Right lobe of liver (tissue), 4 donors: ENCODE measurements around the gene RBM39.

Experiments
- POLR2A ChIP-seq: fragments of 450-650 bp; IDR thresholded peaks from one replicate; pipeline ENCODE4 v1.6.1; 2017; ENCODE audit warnings: antibody characterized with exemption, mild to moderate bottlenecking
- TF ChIP-seq, protein P1 (sequence below), 4 donors: fragments of 200-600 bp in 3 of 4; fragments of 450-650 bp in 1 of 4; IDR thresholded peaks; one replicate each; pipeline versions ENCODE4 v1.5.1 to v1.8.0; 2016 to 2022; ENCODE audit warnings: antibody characterized with exemption in 4 of 4, mild to moderate bottlenecking in 2 of 4
- donor health status: DM: no; HTN: no; CAD: no.
- donor health status: DM: no; HTN: no; CAD: no.
- donor health status: DM: no; HTN: yes; CAD: no.

DNA sequence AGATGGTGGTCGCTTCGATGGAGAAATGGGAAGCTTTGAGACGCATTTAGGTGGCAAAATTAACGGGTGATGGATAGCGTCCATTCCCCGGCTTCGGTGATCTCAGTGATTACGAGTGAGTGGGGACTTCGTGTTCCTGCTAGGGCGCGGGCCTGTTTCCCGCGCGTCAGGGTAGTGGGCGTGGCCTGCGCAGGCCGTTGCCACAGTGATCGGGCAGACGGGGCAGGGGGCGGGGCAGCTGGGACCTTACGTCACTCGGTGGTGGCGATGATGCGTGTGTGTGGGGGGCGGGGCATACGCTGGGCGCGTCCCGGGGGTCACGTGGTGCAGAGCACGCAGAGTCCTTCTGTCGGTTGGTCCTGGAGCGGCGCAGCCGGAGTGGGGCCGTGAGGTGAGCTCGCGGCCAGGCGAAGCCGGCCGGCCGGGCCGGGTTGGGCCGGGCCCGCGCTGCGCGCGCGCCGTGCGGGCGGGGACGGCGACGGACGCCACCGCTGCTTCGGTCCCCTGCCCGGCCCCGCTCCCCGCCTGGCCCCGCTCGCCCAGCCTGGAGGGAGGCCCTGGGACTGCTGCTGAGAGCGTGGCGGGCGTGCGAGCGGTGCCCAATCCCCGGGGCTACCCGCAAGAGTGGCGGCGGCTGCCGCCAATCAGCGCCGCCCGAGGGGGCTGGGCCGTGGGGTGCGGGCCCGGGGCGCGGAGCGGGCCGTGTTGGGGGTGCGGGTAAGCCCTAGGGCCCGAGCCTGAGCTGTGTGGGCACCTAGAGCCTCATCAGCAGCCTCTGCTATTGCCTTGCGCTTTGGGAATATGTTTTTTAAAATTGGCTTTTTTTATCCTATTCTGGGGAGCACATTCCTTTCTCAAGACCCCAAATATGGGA is 29.9 kb upstream of the RBM39 start, which contains the start of gene PHF20:
- TF ChIP-seq, protein P1, sequence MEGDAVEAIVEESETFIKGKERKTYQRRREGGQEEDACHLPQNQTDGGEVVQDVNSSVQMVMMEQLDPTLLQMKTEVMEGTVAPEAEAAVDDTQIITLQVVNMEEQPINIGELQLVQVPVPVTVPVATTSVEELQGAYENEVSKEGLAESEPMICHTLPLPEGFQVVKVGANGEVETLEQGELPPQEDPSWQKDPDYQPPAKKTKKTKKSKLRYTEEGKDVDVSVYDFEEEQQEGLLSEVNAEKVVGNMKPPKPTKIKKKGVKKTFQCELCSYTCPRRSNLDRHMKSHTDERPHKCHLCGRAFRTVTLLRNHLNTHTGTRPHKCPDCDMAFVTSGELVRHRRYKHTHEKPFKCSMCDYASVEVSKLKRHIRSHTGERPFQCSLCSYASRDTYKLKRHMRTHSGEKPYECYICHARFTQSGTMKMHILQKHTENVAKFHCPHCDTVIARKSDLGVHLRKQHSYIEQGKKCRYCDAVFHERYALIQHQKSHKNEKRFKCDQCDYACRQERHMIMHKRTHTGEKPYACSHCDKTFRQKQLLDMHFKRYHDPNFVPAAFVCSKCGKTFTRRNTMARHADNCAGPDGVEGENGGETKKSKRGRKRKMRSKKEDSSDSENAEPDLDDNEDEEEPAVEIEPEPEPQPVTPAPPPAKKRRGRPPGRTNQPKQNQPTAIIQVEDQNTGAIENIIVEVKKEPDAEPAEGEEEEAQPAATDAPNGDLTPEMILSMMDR (IDR thresholded peaks at IDR 0.05), result peak in 1 of 4 donors; percentile 28
- peak; percentile 91 for TF ChIP-seq POLR2A
